Liver (tissue), 9 donors: ENCODE results near the gene SAAL1. TPM values are rescaled to one million over a fixed set of nuclear protein-coding genes. Genes with fewer than 3 reads are reported as not detected.

Experiments
- DNase-seq: peaks from one replicate; pipeline ENCODE4 v3.0.0-alpha.2; 2017; ENCODE audit warnings: low spot score
- H3K27ac ChIP-seq, 2 donors: one replicate each; pipeline ENCODE4 v1.7.0; 2013; ENCODE audit warnings: inconsistent platforms in 2 of 2, low read length in 2 of 2, control low read depth in 1 of 2, low read depth in 1 of 2, mild to moderate bottlenecking in 1 of 2
- H3K27me3 ChIP-seq, 4 donors: one replicate each; pipeline versions ENCODE4 v1.6.1 to v1.7.0; 2013; ENCODE audit warnings: low read length in 3 of 4, inconsistent platforms in 1 of 4, mild to moderate bottlenecking in 1 of 4, moderate library complexity in 1 of 4; ENCODE audit not compliant: control insufficient read depth in 4 of 4, insufficient read depth in 4 of 4
- H3K36me3 ChIP-seq, 4 donors: one replicate each; pipeline versions ENCODE4 v1.6.1 to v1.7.0; 2013; ENCODE audit warnings: low read length in 3 of 4, mild to moderate bottlenecking in 3 of 4, low read depth in 1 of 4, moderate library complexity in 1 of 4; ENCODE audit not compliant: control insufficient read depth in 4 of 4, insufficient read depth in 3 of 4
- H3K4me1 ChIP-seq, 4 donors: one replicate each; pipeline versions ENCODE4 v1.6.1 to v1.7.0; 2013; ENCODE audit warnings: low read length in 3 of 4, mild to moderate bottlenecking in 3 of 4, moderate library complexity in 1 of 4; ENCODE audit not compliant: control insufficient read depth in 4 of 4, insufficient read depth in 4 of 4
- H3K4me3 ChIP-seq, 3 donors: one replicate each; pipeline versions ENCODE4 v1.6.1 to v1.7.0; 2013; ENCODE audit warnings: low read length in 3 of 3, control low read depth in 1 of 3, low read depth in 1 of 3, mild to moderate bottlenecking in 1 of 3
- H3K9ac ChIP-seq, 2 donors: one replicate each; pipeline ENCODE4 v1.7.0; 2013; ENCODE audit warnings: low read length in 2 of 2, mild to moderate bottlenecking in 2 of 2, moderate library complexity in 2 of 2, control low read depth in 1 of 2, low read depth in 1 of 2
- H3K9me3 ChIP-seq, 4 donors: one replicate each; pipeline versions ENCODE4 v1.6.1 to v1.7.0; 2013; ENCODE audit warnings: low read length in 3 of 4; ENCODE audit not compliant: control insufficient read depth in 4 of 4
- EGR1 ChIP-seq, 2 donors: IDR thresholded peaks; 2 replicates each; pipeline ENCODE4 v1.6.1; 2016 to 2018; ENCODE audit warnings: antibody characterized with exemption in 2 of 2, low read depth in 2 of 2
- FOXA1 ChIP-seq: IDR thresholded peaks from 2 replicates; pipeline ENCODE4 v1.6.1; 2016; ENCODE audit warnings: antibody characterized with exemption
- FOXA2 ChIP-seq: IDR thresholded peaks from 2 replicates; pipeline ENCODE4 v1.6.1; 2016; ENCODE audit warnings: antibody characterized with exemption
- GABPA ChIP-seq, 2 donors: IDR thresholded peaks in 1 of 2; conservative IDR thresholded peaks in 1 of 2; 2 replicates each; pipeline ENCODE4 v1.6.1; 2016; ENCODE audit warnings: antibody characterized with exemption in 2 of 2, mild to moderate bottlenecking in 1 of 2, moderate library complexity in 1 of 2
- HNF4A ChIP-seq, 2 donors: conservative IDR thresholded peaks; 2 replicates each; pipeline ENCODE4 v1.6.1; 2016; ENCODE audit warnings: antibody characterized with exemption in 2 of 2, mild to moderate bottlenecking in 2 of 2
- HNF4G ChIP-seq: IDR thresholded peaks from 2 replicates; pipeline ENCODE4 v1.6.1; 2016; ENCODE audit warnings: antibody characterized with exemption
- JUND ChIP-seq, 2 donors: IDR thresholded peaks; 2 replicates each; pipeline ENCODE4 v1.6.1; 2016; ENCODE audit warnings: antibody characterized with exemption in 2 of 2
- NR2F2 ChIP-seq: IDR thresholded peaks from 2 replicates; pipeline ENCODE4 v1.6.1; 2016; ENCODE audit warnings: antibody characterized with exemption
- RAD21 ChIP-seq, 2 donors: IDR thresholded peaks; 2 replicates each; pipeline ENCODE4 v1.6.1; 2016; ENCODE audit warnings: antibody characterized with exemption in 2 of 2, mild to moderate bottlenecking in 2 of 2
- RXRA ChIP-seq, 2 donors: IDR thresholded peaks; 2 replicates each; pipeline ENCODE4 v1.6.1; 2017 to 2018; ENCODE audit warnings: antibody characterized with exemption in 2 of 2, mild to moderate bottlenecking in 1 of 2
- SP1 ChIP-seq: IDR thresholded peaks from 2 replicates; pipeline ENCODE4 v1.6.1; 2018; ENCODE audit warnings: antibody characterized with exemption, mild to moderate bottlenecking
- TAF1 ChIP-seq: conservative IDR thresholded peaks from 2 replicates; pipeline ENCODE4 v1.6.1; 2016; ENCODE audit warnings: antibody characterized with exemption, mild to moderate bottlenecking
- YY1 ChIP-seq: IDR thresholded peaks from 2 replicates; pipeline ENCODE4 v1.6.1; 2016; ENCODE audit warnings: antibody characterized with exemption, mild to moderate bottlenecking
- WGBS: extraction: QIAGEN DNeasy Blood & Tissue Kit; methylation state at CpG from one replicate; pipeline ENCODE4 v1.1.7; 2013; 5-methylcytosine and 5-hydroxymethylcytosine counted together
- polyA plus RNA-seq, 2 donors: library from polyadenylated mRNA; stranded (reverse) in 1 of 2; unstranded in 1 of 2; fragments of 200-250 nt in 1 of 2; fragments of >200 nt in 1 of 2; fragmentation: Nextera tagmentation in 1 of 2; extraction: Ambion mirVana in 1 of 2; gene quantifications; one replicate each; pipeline versions ENCODE4 v1.2.1 to v1.2.3, GENCODE V29; 2013 to 2015
- total RNA-seq, 2 donors: library from RNA; depleted of rRNA; stranded (reverse); fragments of >200 nt; gene quantifications; one replicate each; pipeline ENCODE4 v1.2.3, GENCODE V29; 2014
- TF ChIP-seq, protein P1 (sequence below): IDR thresholded peaks from 2 replicates; pipeline ENCODE4 v1.6.1; 2016; ENCODE audit warnings: antibody characterized with exemption
- TF ChIP-seq, protein P2 (sequence below): IDR thresholded peaks from 2 replicates; pipeline ENCODE4 v1.6.1; 2016; ENCODE audit warnings: antibody characterized with exemption
- TF ChIP-seq, protein P3 (sequence below): IDR thresholded peaks from 2 replicates; pipeline ENCODE4 v1.6.1; 2016; ENCODE audit warnings: antibody characterized with exemption
- TF ChIP-seq, protein P4 (sequence below): IDR thresholded peaks from 2 replicates; pipeline ENCODE4 v1.6.1; 2016; ENCODE audit warnings: antibody characterized with exemption, mild to moderate bottlenecking
- TF ChIP-seq, protein P5 (sequence below): fragments of 150-350 bp; IDR thresholded peaks from 2 replicates; pipeline ENCODE4 v1.5.1; 2017; ENCODE audit warnings: improper control_type of control experiment, low read depth, low read length; ENCODE audit not compliant: missing input control
- donor health status: healthy.
- donor health status: healthy.
- donor health status: healthy.
- donor health status: healthy.
- donor health status: healthy.

Gene SAAL1
- total and polyA plus RNA-seq, 4 donors = 3.6 to 10.6 (median 5.0) TPM

DNA sequence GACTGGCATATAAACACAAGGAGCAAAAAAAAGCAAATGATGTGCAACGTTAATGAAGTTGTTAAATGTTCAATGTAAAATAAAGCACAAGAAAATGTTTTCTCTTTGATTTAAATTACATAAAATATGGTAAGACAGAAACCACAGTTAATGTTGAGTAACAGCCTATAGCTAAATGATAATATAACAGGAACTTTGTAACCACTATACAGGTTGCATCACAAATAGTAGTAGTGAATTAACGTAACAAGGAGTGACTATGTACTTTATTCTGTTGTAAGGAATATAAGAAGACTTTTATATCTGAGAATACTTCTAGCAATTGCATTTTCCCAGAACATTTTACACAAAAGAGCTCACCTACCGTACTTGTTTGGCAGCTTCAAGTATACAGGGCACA, 16.9 kb downstream of the SAAL1 start:
- Histone ChIP-seq H3K27ac (no peak overlapping the region), H3K9ac (no peak overlapping the region), H3K36me3 (peaks cover 3 to 40% (median 20%) of the 10 kb centered on the region in 4 donors), H3K4me1 (no peaks in the 10 kb centered on the region), H3K27me3 (no peaks in the 10 kb centered on the region), H3K4me3 (no peak overlapping the region), H3K9me3 (no peaks in the 10 kb centered on the region)
- no peak for TF ChIP-seq HNF4A (conservative IDR thresholded peaks at IDR 0.05)
- no peak for TF ChIP-seq YY1
- TF ChIP-seq, protein P1, sequence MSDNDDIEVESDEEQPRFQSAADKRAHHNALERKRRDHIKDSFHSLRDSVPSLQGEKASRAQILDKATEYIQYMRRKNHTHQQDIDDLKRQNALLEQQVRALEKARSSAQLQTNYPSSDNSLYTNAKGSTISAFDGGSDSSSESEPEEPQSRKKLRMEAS = no peak
- TF ChIP-seq, protein P2, sequence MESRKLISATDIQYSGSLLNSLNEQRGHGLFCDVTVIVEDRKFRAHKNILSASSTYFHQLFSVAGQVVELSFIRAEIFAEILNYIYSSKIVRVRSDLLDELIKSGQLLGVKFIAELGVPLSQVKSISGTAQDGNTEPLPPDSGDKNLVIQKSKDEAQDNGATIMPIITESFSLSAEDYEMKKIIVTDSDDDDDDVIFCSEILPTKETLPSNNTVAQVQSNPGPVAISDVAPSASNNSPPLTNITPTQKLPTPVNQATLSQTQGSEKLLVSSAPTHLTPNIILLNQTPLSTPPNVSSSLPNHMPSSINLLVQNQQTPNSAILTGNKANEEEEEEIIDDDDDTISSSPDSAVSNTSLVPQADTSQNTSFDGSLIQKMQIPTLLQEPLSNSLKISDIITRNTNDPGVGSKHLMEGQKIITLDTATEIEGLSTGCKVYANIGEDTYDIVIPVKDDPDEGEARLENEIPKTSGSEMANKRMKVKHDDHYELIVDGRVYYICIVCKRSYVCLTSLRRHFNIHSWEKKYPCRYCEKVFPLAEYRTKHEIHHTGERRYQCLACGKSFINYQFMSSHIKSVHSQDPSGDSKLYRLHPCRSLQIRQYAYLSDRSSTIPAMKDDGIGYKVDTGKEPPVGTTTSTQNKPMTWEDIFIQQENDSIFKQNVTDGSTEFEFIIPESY = no peak
- TF ChIP-seq JUND (IDR thresholded peaks at IDR 0.05) = no peak
- TF ChIP-seq GABPA (IDR thresholded peaks at IDR 0.05 in 1 of 2, conservative IDR thresholded peaks at IDR 0.05 in 1 of 2) = no peak
- TF ChIP-seq, protein P3, sequence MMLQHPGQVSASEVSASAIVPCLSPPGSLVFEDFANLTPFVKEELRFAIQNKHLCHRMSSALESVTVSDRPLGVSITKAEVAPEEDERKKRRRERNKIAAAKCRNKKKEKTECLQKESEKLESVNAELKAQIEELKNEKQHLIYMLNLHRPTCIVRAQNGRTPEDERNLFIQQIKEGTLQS = no peak
- TF ChIP-seq RAD21 (IDR thresholded peaks at IDR 0.05) = no peak
- TF ChIP-seq TAF1 = no peak
- no peak for TF ChIP-seq EGR1 (IDR thresholded peaks at IDR 0.05; ENCODE audit: low read depth in 2 of 2)
- no peak for TF ChIP-seq FOXA1
- TF ChIP-seq FOXA2 = no peak
- no peak for TF ChIP-seq HNF4G
- TF ChIP-seq, protein P4, sequence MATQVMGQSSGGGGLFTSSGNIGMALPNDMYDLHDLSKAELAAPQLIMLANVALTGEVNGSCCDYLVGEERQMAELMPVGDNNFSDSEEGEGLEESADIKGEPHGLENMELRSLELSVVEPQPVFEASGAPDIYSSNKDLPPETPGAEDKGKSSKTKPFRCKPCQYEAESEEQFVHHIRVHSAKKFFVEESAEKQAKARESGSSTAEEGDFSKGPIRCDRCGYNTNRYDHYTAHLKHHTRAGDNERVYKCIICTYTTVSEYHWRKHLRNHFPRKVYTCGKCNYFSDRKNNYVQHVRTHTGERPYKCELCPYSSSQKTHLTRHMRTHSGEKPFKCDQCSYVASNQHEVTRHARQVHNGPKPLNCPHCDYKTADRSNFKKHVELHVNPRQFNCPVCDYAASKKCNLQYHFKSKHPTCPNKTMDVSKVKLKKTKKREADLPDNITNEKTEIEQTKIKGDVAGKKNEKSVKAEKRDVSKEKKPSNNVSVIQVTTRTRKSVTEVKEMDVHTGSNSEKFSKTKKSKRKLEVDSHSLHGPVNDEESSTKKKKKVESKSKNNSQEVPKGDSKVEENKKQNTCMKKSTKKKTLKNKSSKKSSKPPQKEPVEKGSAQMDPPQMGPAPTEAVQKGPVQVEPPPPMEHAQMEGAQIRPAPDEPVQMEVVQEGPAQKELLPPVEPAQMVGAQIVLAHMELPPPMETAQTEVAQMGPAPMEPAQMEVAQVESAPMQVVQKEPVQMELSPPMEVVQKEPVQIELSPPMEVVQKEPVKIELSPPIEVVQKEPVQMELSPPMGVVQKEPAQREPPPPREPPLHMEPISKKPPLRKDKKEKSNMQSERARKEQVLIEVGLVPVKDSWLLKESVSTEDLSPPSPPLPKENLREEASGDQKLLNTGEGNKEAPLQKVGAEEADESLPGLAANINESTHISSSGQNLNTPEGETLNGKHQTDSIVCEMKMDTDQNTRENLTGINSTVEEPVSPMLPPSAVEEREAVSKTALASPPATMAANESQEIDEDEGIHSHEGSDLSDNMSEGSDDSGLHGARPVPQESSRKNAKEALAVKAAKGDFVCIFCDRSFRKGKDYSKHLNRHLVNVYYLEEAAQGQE = no peak
- TF ChIP-seq, protein P5, sequence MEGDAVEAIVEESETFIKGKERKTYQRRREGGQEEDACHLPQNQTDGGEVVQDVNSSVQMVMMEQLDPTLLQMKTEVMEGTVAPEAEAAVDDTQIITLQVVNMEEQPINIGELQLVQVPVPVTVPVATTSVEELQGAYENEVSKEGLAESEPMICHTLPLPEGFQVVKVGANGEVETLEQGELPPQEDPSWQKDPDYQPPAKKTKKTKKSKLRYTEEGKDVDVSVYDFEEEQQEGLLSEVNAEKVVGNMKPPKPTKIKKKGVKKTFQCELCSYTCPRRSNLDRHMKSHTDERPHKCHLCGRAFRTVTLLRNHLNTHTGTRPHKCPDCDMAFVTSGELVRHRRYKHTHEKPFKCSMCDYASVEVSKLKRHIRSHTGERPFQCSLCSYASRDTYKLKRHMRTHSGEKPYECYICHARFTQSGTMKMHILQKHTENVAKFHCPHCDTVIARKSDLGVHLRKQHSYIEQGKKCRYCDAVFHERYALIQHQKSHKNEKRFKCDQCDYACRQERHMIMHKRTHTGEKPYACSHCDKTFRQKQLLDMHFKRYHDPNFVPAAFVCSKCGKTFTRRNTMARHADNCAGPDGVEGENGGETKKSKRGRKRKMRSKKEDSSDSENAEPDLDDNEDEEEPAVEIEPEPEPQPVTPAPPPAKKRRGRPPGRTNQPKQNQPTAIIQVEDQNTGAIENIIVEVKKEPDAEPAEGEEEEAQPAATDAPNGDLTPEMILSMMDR = no peak
- no peak for TF ChIP-seq SP1
- no peak for TF ChIP-seq RXRA (IDR thresholded peaks at IDR 0.05)
- no peak for TF ChIP-seq NR2F2
- WGBS = 86% methylated on average over 3 of the region's 3 CpGs
- no peak for DNase-seq
